Aorta (tissue), 5 donors: Measurements from ENCODE around the gene LRTM2. TPM values are rescaled to one million over a fixed set of nuclear protein-coding genes. Genes with fewer than 3 reads are reported as not detected.

Source experiments
- ATAC-seq: fragments of 200-7000 bp; cut with Tn5 transposase; one replicate; pipeline ENCODE4 v1.9.1; 2022; ENCODE audit warnings: moderate library complexity; ENCODE audit not compliant: low FRiP score
- DNase-seq, 2 donors: peaks; one replicate each; pipeline ENCODE4 v3.0.0-alpha.2; 2020
- H3K27ac ChIP-seq, 2 donors: one replicate each; pipeline ENCODE4 v1.5.1; 2013; ENCODE audit warnings: low read length in 2 of 2, mild to moderate bottlenecking in 2 of 2, moderate library complexity in 2 of 2, control low read depth in 1 of 2, inconsistent platforms in 1 of 2, low read depth in 1 of 2
- H3K27me3 ChIP-seq, 2 donors: one replicate each; pipeline ENCODE4 v1.6.1; 2013; ENCODE audit warnings: control low read depth in 1 of 2, low read length in 1 of 2, mild to moderate bottlenecking in 1 of 2, moderate library complexity in 1 of 2; ENCODE audit not compliant: insufficient read depth in 2 of 2, control insufficient read depth in 1 of 2
- H3K36me3 ChIP-seq, 2 donors: one replicate each; pipeline ENCODE4 v1.6.1; 2013; ENCODE audit warnings: control low read depth in 1 of 2, low read length in 1 of 2, mild to moderate bottlenecking in 1 of 2; ENCODE audit not compliant: insufficient read depth in 2 of 2, control insufficient read depth in 1 of 2
- H3K4me1 ChIP-seq, 2 donors: one replicate each; pipeline ENCODE4 v1.6.1; 2013; ENCODE audit warnings: low read length in 2 of 2, control low read depth in 1 of 2, mild to moderate bottlenecking in 1 of 2, moderate library complexity in 1 of 2; ENCODE audit not compliant: insufficient read depth in 2 of 2, control insufficient read depth in 1 of 2
- H3K4me3 ChIP-seq, 2 donors: one replicate each; pipeline ENCODE4 v1.5.1; 2013; ENCODE audit warnings: low read length in 2 of 2, control low read depth in 1 of 2, mild to moderate bottlenecking in 1 of 2
- H3K9me3 ChIP-seq: one replicate; pipeline ENCODE4 v1.6.1; 2013; ENCODE audit warnings: mild to moderate bottlenecking, low read length; ENCODE audit not compliant: control insufficient read depth
- WGBS, 2 donors: extraction: QIAGEN DNeasy Blood & Tissue Kit; methylation state at CpG; one replicate each; pipeline ENCODE4 v1.1.7; 2013; 5-methylcytosine and 5-hydroxymethylcytosine counted together
- intact Hi-C, 2 donors: fragments of 100-400 bp; cut with DNase I; formaldehyde crosslinking; loops; one replicate each; pipeline versions ENCODE4 v1.14.2 to v1.15.0; 2022
- long read RNA-seq, 2 donors: library from polyadenylated mRNA; unstranded; transcript quantifications; one replicate each; pipeline ENCODE4 v2.0.0, GENCODE V29; 2020 to 2021
- polyA plus RNA-seq, 2 donors: library from polyadenylated mRNA; stranded (reverse); fragments of 200-250 nt; gene quantifications; one replicate each; pipeline ENCODE4 v1.2.3, GENCODE V29; 2013
- total RNA-seq, 2 donors: library from RNA; stranded (reverse); fragmentation: NEBNext Ultra II Directional; extraction: Animal tissue kit (Norgen Biotek cat#: 25700); gene quantifications; one replicate each; pipeline ENCODE4 v1.2.1, GENCODE V29; 2021
- donor health status: healthy with polysubstance abuse.
- donor health status: Bipolar disorder and iron deficiency.
- donor health status: DM: no; HTN: no; CAD: no.
- donor health status: DM: no; HTN: no; CAD: no.
- donor health status: DM: yes; HTN: yes; CAD: no.

Gene LRTM2
- total RNA-seq = not detected
- polyA plus RNA-seq = not detected
- long read RNA-seq, donor 1, partial matches to known transcripts = 0 of 1 reads
- long read RNA-seq, donor 1, other reads (novel, unspliced or antisense) = 1 of 1 reads
- long read RNA-seq, donor 2 = 0 reads

GRCh38 chr12:1820191-1820895 lies at the start of gene LRTM2:
Gene LRTM2, plus strand, starts transcription at chr12:1820565. Its CDS starts 7,584 bp downstream, at chr12:1828149.
- 6 to 8% methylated on average over 33 to 34 of the region's 34 CpGs for WGBS, 2 donors
- Histone ChIP-seq H3K36me3 (no peaks in the 10 kb centered on the region), H3K4me1 (no peaks in the 10 kb centered on the region), H3K27ac (no peak within 1 kb of the TSS), H3K9me3 (no peaks in the 10 kb centered on the region), H3K27me3 (no peaks in the 10 kb centered on the region), H3K4me3 (no peak within 1 kb of the TSS)
- ATAC-seq (no peak), DNase-seq (no peak)
- intact Hi-C loops = no loop called here

GRCh38 chr12:1773937-1774655 lies 46.3 kb upstream of the LRTM2 start:
- DNase-seq (no peak), ATAC-seq (no peak)
- H3K4me3 ChIP-seq = no peak overlapping the region
- intact Hi-C loops = loop anchor here in 1 of 2 donors (10.0 kb wide), 1 partner anchor 79 kb away; the partner anchor contains the start of gene ADIPOR2
- H3K27ac ChIP-seq = no peak overlapping the region
- H3K9me3 ChIP-seq = no peaks in the 10 kb centered on the region
- no peaks in the 10 kb centered on the region for H3K4me1 ChIP-seq
- no peaks in the 10 kb centered on the region for H3K36me3 ChIP-seq
- no peaks in the 10 kb centered on the region for H3K27me3 ChIP-seq
- 79 to 81% methylated on average over 4 of the region's 4 CpGs for WGBS, 2 donors

GRCh38 chr12:1776170-1776921 lies 44.0 kb upstream of the LRTM2 start:
- no peak for ATAC-seq

GRCh38 chr12:1777798-1778197 lies 42.6 kb upstream of the LRTM2 start:
- intact Hi-C loops = loop anchor here in 1 of 2 donors (10.0 kb wide), 1 partner anchor 83 kb away; the partner anchor contains the start of gene ADIPOR2
- DNase-seq = no peak
- Histone ChIP-seq H3K36me3 (no peaks in the 10 kb centered on the region), H3K4me1 (peaks cover 0 to 2% of the 10 kb centered on the region in 2 donors), H3K27ac (no peak overlapping the region), H3K9me3 (no peaks in the 10 kb centered on the region), H3K4me3 (no peak overlapping the region), H3K27me3 (no peaks in the 10 kb centered on the region)
- WGBS, 2 donors = 92 to 93% methylated on average over 5 of the region's 5 CpGs
- ATAC-seq = no peak

More at GRCh38 chr12:1776170-1776921, 44.0 kb upstream of the LRTM2 start:
- 92 to 95% methylated on average over 4 of the region's 4 CpGs for WGBS, 2 donors
- Histone ChIP-seq H3K27me3 (no peaks in the 10 kb centered on the region), H3K4me1 (peaks cover 0 to 2% of the 10 kb centered on the region in 2 donors), H3K27ac (no peak overlapping the region), H3K4me3 (no peak overlapping the region), H3K9me3 (no peaks in the 10 kb centered on the region), H3K36me3 (no peaks in the 10 kb centered on the region)
- DNase-seq = no peak
- intact Hi-C loops = loop anchor here in 1 of 2 donors (10.0 kb wide), 1 partner anchor 82 kb away; the partner anchor contains the start of gene ADIPOR2

- peaks cover 0 to 2% of the 10 kb centered on the region in 2 donors for H3K4me1 ChIP-seq
- no peak overlapping the region for H3K27ac ChIP-seq
Observed at GRCh38 chr12:1778911-1779310, 41.5 kb upstream of the LRTM2 start.

GRCh38 chr12:1779783-1780182 lies 40.6 kb upstream of the LRTM2 start:
- Histone ChIP-seq H3K36me3 (no peaks in the 10 kb centered on the region), H3K9me3 (no peaks in the 10 kb centered on the region), H3K4me1 (peaks cover 0 to 2% of the 10 kb centered on the region in 2 donors), H3K27ac (no peak overlapping the region), H3K27me3 (no peaks in the 10 kb centered on the region), H3K4me3 (no peak overlapping the region)
- DNase-seq (no peak), ATAC-seq (no peak)
- intact Hi-C loops = loop anchor here in 1 of 2 donors (10.0 kb wide), 1 partner anchor 85 kb away; the partner anchor contains the start of gene ADIPOR2
- 26 to 36% methylated on average over 1 of the region's 1 CpG for WGBS, 2 donors

More at GRCh38 chr12:1778911-1779310, 41.5 kb upstream of the LRTM2 start:
- H3K27me3 ChIP-seq = no peaks in the 10 kb centered on the region
- no peak for DNase-seq
- no peak for ATAC-seq
- H3K36me3 ChIP-seq = no peaks in the 10 kb centered on the region
- no peak overlapping the region for H3K4me3 ChIP-seq
- H3K9me3 ChIP-seq = no peaks in the 10 kb centered on the region
- 70 to 73% methylated on average over 4 of the region's 4 CpGs for WGBS, 2 donors
- intact Hi-C loops = loop anchor here in 1 of 2 donors (10.0 kb wide), 1 partner anchor 84 kb away; the partner anchor contains the start of gene ADIPOR2

GRCh38 chr12:1781772-1782171 lies 38.6 kb upstream of the LRTM2 start:
- Histone ChIP-seq H3K9me3 (no peaks in the 10 kb centered on the region), H3K4me1 (peaks cover 0 to 2% of the 10 kb centered on the region in 2 donors), H3K27me3 (no peaks in the 10 kb centered on the region), H3K36me3 (peaks cover 0 to 3% of the 10 kb centered on the region in 2 donors), H3K27ac (no peak overlapping the region), H3K4me3 (no peak overlapping the region)
- intact Hi-C loops = no loop called here
- no peak for DNase-seq
- ATAC-seq = no peak
- 36 to 68% methylated on average over 2 of the region's 2 CpGs for WGBS, 2 donors

GRCh38 chr12:1782215-1782614 lies 38.1 kb upstream of the LRTM2 start:
- 52 to 54% methylated on average over 2 of the region's 2 CpGs for WGBS, 2 donors
- H3K27ac ChIP-seq = no peak overlapping the region
- H3K4me1 ChIP-seq = peaks cover 0 to 2% of the 10 kb centered on the region in 2 donors
- H3K27me3 ChIP-seq = no peaks in the 10 kb centered on the region
- peaks cover 0 to 3% of the 10 kb centered on the region in 2 donors for H3K36me3 ChIP-seq
- ATAC-seq = no peak
- no peak for DNase-seq
- no peak overlapping the region for H3K4me3 ChIP-seq
- intact Hi-C loops = no loop called here
- H3K9me3 ChIP-seq = no peaks in the 10 kb centered on the region
